Trophoblast cell (in vitro differentiated cells and primary cell): ENCODE measurements around the gene LANCL3.
"Not testable (repeated sequence)": the region's sequence is repeated elsewhere in the genome, so short reads cannot be mapped to it uniquely, and the experiment has no call there.

Experiments
- DNase-seq, 2 donors: peaks; one replicate each; pipeline ENCODE4 v3.0.0-alpha.2; 2016
- H2AFZ ChIP-seq: 2 replicates; pipeline ENCODE4 v1.6.1; 2013; ENCODE audit warnings: low read length, moderate library complexity, mild to moderate bottlenecking; ENCODE audit not compliant: insufficient read depth, poor library complexity
- H2AK5ac ChIP-seq: 2 replicates; pipeline ENCODE4 v1.6.1; 2013; ENCODE audit warnings: mild to moderate bottlenecking, low read length
- H2BK120ac ChIP-seq: 2 replicates; pipeline ENCODE4 v1.6.1; 2013; ENCODE audit warnings: low read length, mild to moderate bottlenecking, moderate library complexity; ENCODE audit not compliant: insufficient read depth, poor library complexity
- H2BK12ac ChIP-seq: 2 replicates; pipeline ENCODE4 v1.6.1; 2013; ENCODE audit warnings: mild to moderate bottlenecking, low read length, moderate library complexity
- H2BK5ac ChIP-seq: 2 replicates; pipeline ENCODE4 v1.6.1; 2013; ENCODE audit warnings: low read length, low read depth, moderate library complexity, mild to moderate bottlenecking; ENCODE audit not compliant: poor library complexity
- H3K14ac ChIP-seq: 2 replicates; pipeline ENCODE4 v1.6.1; 2013; ENCODE audit warnings: mild to moderate bottlenecking, low read length
- H3K18ac ChIP-seq: 2 replicates; pipeline ENCODE4 v1.6.1; 2013; ENCODE audit warnings: mild to moderate bottlenecking, low read length
- H3K23ac ChIP-seq: 2 replicates; pipeline ENCODE4 v1.6.1; 2013; ENCODE audit warnings: low read length
- H3K27ac ChIP-seq: 2 replicates; pipeline ENCODE4 v1.5.1; 2013; ENCODE audit warnings: low read depth, mild to moderate bottlenecking, inconsistent platforms, low read length, moderate library complexity
- H3K27me3 ChIP-seq: 2 replicates; pipeline ENCODE4 v1.6.1; 2013; ENCODE audit warnings: inconsistent platforms, mild to moderate bottlenecking, low read length, moderate library complexity; ENCODE audit not compliant: insufficient read depth
- H3K36me3 ChIP-seq, 2 experiments: 1 replicate in 1 of 2; 2 replicates in 1 of 2; pipeline ENCODE4 v1.6.1; 2013; ENCODE audit warnings: low read length in 2 of 2, mild to moderate bottlenecking in 2 of 2, moderate library complexity in 1 of 2; ENCODE audit not compliant: insufficient read depth in 2 of 2, control insufficient read depth in 1 of 2
- H3K4ac ChIP-seq: 2 replicates; pipeline ENCODE4 v1.6.1; 2013; ENCODE audit warnings: low read depth, mild to moderate bottlenecking, low read length, moderate library complexity
- H3K4me1 ChIP-seq, 2 experiments: 1 replicate in 1 of 2; 2 replicates in 1 of 2; pipeline ENCODE4 v1.6.1; 2013; ENCODE audit warnings: low read length in 2 of 2, mild to moderate bottlenecking in 2 of 2, moderate library complexity in 1 of 2; ENCODE audit not compliant: insufficient read depth in 2 of 2, control insufficient read depth in 1 of 2
- H3K4me2 ChIP-seq: 2 replicates; pipeline ENCODE4 v1.6.1; 2013; ENCODE audit warnings: inconsistent platforms, mild to moderate bottlenecking, low read length, moderate library complexity
- H3K4me3 ChIP-seq: 2 replicates; pipeline ENCODE4 v1.5.1; 2013; ENCODE audit warnings: mild to moderate bottlenecking, low read depth, low read length, inconsistent platforms
- H3K79me1 ChIP-seq: one replicate; pipeline ENCODE4 v1.6.1; 2013; ENCODE audit warnings: low read length
- H3K79me2 ChIP-seq: 2 replicates; pipeline ENCODE4 v1.6.1; 2013; ENCODE audit warnings: low read length, mild to moderate bottlenecking; ENCODE audit not compliant: control insufficient read depth, insufficient read depth, poor library complexity
- H3K9ac ChIP-seq: 2 replicates; pipeline ENCODE4 v1.6.1; 2013; ENCODE audit warnings: mild to moderate bottlenecking, low read length
- H3K9me3 ChIP-seq: 2 replicates; pipeline ENCODE4 v1.6.1; 2013; ENCODE audit warnings: low read depth, mild to moderate bottlenecking, control low read depth, inconsistent platforms, low read length; ENCODE audit not compliant: insufficient read depth
- H4K12ac ChIP-seq: 2 replicates; pipeline ENCODE4 v1.6.1; 2013; ENCODE audit warnings: low read depth, mild to moderate bottlenecking, low read length, moderate library complexity
- H4K8ac ChIP-seq: 2 replicates; pipeline ENCODE4 v1.6.1; 2013; ENCODE audit warnings: low read depth, mild to moderate bottlenecking, low read length, moderate library complexity
- H4K91ac ChIP-seq: one replicate; pipeline ENCODE4 v1.6.1; 2013; ENCODE audit warnings: low read depth, mild to moderate bottlenecking, low read length, moderate library complexity
- WGBS: extraction: QIAGEN DNeasy Blood & Tissue Kit; methylation state at CpG from one replicate; pipeline ENCODE4 v1.1.7; 2013; ENCODE audit warnings: missing lambda C conversion rate; ENCODE audit not compliant: insufficient read length, insufficient coverage; ENCODE audit errors: extremely low coverage; 5-methylcytosine and 5-hydroxymethylcytosine counted together

LANCL3 gene

DNA sequence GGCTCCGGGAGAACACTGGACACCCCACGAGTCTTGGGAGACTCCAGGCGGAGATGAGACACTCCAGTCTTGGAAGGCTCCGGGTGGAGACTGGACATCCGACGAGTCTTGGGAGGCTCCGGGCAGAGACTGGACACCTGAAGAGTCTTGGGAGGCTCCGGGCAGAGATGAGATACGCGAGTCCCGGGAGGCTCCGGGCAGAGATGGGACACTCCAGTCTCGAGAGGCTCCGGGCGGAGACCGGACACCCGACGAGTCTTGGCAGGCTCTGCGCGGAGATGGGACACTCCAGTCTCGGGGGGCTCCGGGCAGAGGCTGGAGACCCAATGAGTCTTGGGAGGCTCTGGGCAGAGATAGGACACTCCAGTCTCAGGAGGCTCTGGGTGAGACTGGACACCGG lies 28.1 kb upstream of the LANCL3 start:
- Histone ChIP-seq H3K27me3 (no peaks in the 10 kb centered on the region), H4K12ac (no peak overlapping the region), H3K79me2 (no peaks in the 10 kb centered on the region), H3K4ac (no peak overlapping the region), H2AFZ (no peak overlapping the region), H3K27ac (no peak overlapping the region), H3K9ac (no peak overlapping the region), H3K4me1 (no peaks in the 10 kb centered on the region), H4K8ac (no peak overlapping the region), H4K91ac (no peak overlapping the region), H3K9me3 (no peaks in the 10 kb centered on the region), H3K14ac (no peak overlapping the region), H3K4me2 (no peak overlapping the region), H3K23ac (no peak overlapping the region), H2AK5ac (no peak overlapping the region), H3K4me3 (no peak overlapping the region), H3K18ac (no peak overlapping the region), H3K36me3 (no peaks in the 10 kb centered on the region), H3K79me1 (no peaks in the 10 kb centered on the region), H2BK12ac (no peak overlapping the region), H2BK120ac (no peak overlapping the region), H2BK5ac (no peak overlapping the region)
- no CpG with 5 or more reads among the region's 23 CpGs for WGBS
- DNase-seq, result no peak

- not testable (repeated sequence) for H3K4me1 ChIP-seq, H3K4me2 ChIP-seq, H3K4me3 ChIP-seq, H4K91ac ChIP-seq, DNase-seq, H2BK12ac ChIP-seq, H3K36me3 ChIP-seq, H3K27me3 ChIP-seq, H2AK5ac ChIP-seq, H3K23ac ChIP-seq, H3K27ac ChIP-seq, H3K9me3 ChIP-seq, H2BK5ac ChIP-seq, H3K18ac ChIP-seq, H2AFZ ChIP-seq, H3K79me1 ChIP-seq, H4K8ac ChIP-seq, H3K4ac ChIP-seq, H2BK120ac ChIP-seq, H3K9ac ChIP-seq, H3K14ac ChIP-seq, H4K12ac ChIP-seq, H3K79me2 ChIP-seq
- WGBS, result no CpG with 5 or more reads among the region's 1 CpG
Measured at GRCh38 chrX:37544531-37544930, 26.9 kb upstream of the LANCL3 start.

DNA sequence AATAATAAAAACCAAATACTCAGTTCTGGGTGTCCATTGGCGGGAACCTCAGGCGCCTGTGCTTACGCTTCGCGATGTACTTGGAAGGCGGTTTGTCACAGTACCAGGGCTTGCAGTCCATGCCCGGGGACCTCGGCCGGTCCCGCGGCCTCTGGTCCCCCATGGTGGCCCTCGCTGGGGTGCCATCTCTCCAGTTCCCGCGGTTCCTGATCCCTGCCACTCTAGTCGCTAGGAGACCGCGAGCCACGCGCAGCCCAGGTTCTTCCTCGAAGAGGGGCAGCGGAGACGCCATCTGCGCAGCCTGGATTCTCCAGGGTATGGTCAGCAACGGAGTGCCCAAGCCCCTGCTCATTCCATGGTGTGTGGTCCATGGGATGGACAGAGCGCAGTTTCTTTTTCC lies 26.4 kb upstream of the LANCL3 start:
- H2BK12ac ChIP-seq, result no peak overlapping the region
- WGBS, result no CpG with 5 or more reads among the region's 25 CpGs
- H3K9ac ChIP-seq, result no peak overlapping the region
- H3K27ac ChIP-seq, result no peak overlapping the region
- H2AK5ac ChIP-seq, result no peak overlapping the region
- H4K91ac ChIP-seq, result no peak overlapping the region
- H3K36me3 ChIP-seq, result no peaks in the 10 kb centered on the region
- no peaks in the 10 kb centered on the region for H3K79me1 ChIP-seq
- no peak overlapping the region for H3K4me3 ChIP-seq
- no peak overlapping the region for H3K4me2 ChIP-seq
- no peaks in the 10 kb centered on the region for H3K4me1 ChIP-seq
- H4K8ac ChIP-seq, result no peak overlapping the region
- no peaks in the 10 kb centered on the region for H3K9me3 ChIP-seq
- H3K18ac ChIP-seq, result no peak overlapping the region
- DNase-seq, result no peak
- no peak overlapping the region for H3K14ac ChIP-seq
- H2BK5ac ChIP-seq, result no peak overlapping the region
- H3K79me2 ChIP-seq, result no peaks in the 10 kb centered on the region
- H3K4ac ChIP-seq, result no peak overlapping the region
- no peaks in the 10 kb centered on the region for H3K27me3 ChIP-seq
- H2BK120ac ChIP-seq, result no peak overlapping the region
- no peak overlapping the region for H2AFZ ChIP-seq
- no peak overlapping the region for H3K23ac ChIP-seq
- H4K12ac ChIP-seq, result no peak overlapping the region

DNA sequence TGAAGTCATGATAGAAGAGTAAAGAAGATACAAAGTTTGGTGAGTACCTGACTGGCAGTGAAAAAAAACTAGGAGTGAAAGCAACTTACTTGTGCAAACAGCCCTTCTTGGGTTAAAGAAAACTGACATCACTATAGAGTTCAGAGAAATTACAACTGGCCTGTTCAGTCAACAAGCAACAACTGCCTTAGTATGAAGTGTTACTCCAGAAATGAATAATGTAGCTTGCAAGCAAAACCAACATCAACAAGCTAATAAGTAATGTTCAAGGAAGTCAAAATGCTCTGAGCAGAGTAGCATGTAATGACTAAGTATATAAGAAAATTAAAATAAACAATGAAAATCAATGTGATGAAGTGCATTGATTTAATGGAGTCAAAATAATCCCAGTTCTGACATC lies 21.8 kb upstream of the LANCL3 start:
- H4K8ac ChIP-seq, H3K36me3 ChIP-seq, H3K9me3 ChIP-seq, H3K4me1 ChIP-seq, H4K12ac ChIP-seq, H3K79me2 ChIP-seq, H4K91ac ChIP-seq, H3K4ac ChIP-seq, H3K14ac ChIP-seq, H2AK5ac ChIP-seq, H3K79me1 ChIP-seq, H2BK120ac ChIP-seq, H3K4me3 ChIP-seq, H3K9ac ChIP-seq, DNase-seq, H2BK5ac ChIP-seq, H2AFZ ChIP-seq, H3K27me3 ChIP-seq, H3K4me2 ChIP-seq, H3K18ac ChIP-seq, H2BK12ac ChIP-seq, H3K23ac ChIP-seq, H3K27ac ChIP-seq: not testable (repeated sequence)

DNA sequence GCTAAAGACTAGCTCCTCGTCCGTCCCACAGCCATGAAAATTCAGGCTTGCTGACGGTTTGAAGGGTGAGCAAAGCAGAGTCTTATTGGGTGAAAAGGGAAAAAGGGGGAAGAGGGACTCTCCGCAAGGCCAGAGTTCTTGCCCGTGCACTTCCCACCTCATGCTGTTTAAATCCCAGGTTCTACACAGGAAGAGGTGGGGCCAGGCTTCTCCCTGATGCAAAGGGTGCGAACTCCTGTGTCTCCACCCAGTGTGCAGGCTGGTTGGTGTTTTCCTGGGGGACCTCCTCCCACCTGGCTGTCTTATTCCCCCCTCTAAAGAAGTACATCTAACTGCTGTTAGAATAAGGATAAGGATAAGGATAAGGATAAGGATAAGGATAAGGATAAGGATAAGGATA lies 18.0 kb upstream of the LANCL3 start:
- Histone ChIP-seq H4K12ac (no peak overlapping the region), H3K27me3 (no peaks in the 10 kb centered on the region), H3K18ac (no peak overlapping the region), H2AFZ (no peak overlapping the region), H4K91ac (no peak overlapping the region), H3K4me3 (no peak overlapping the region), H3K9ac (no peak overlapping the region), H3K79me1 (no peaks in the 10 kb centered on the region), H3K4me2 (no peak overlapping the region), H3K23ac (no peak overlapping the region), H3K14ac (no peak overlapping the region), H2AK5ac (no peak overlapping the region), H3K9me3 (no peaks in the 10 kb centered on the region), H2BK120ac (no peak overlapping the region), H3K27ac (no peak overlapping the region), H2BK12ac (no peak overlapping the region), H3K36me3 (no peaks in the 10 kb centered on the region), H4K8ac (no peak overlapping the region), H3K4ac (no peak overlapping the region), H3K4me1 (no peaks in the 10 kb centered on the region), H3K79me2 (no peaks in the 10 kb centered on the region), H2BK5ac (no peak overlapping the region)
- no peak for DNase-seq
- WGBS, result no CpG with 5 or more reads among the region's 6 CpGs
